Breast epithelium (tissue), 4 donors: ENCODE measurements around the gene HSD11B2. TPM values are rescaled to one million over a fixed set of nuclear protein-coding genes. Genes with fewer than 3 reads are reported as not detected.

Experiments used
- DNase-seq, 2 donors: peaks; one replicate each; pipeline ENCODE4 v3.0.0-alpha.2; 2019; ENCODE audit warnings: low spot score in 2 of 2
- H3K27ac ChIP-seq, 2 donors: fragments of 200-600 bp; sonication (generic) in 1 of 2; one replicate each; pipeline ENCODE4 v1.5.1; 2016 to 2019; ENCODE audit warnings: mild to moderate bottlenecking in 1 of 2
- H3K27me3 ChIP-seq, 2 donors: fragments of 200-600 bp; sonication (generic) in 1 of 2; one replicate each; pipeline versions ENCODE4 v1.5.1 to v1.6.0; 2017 to 2019; ENCODE audit warnings: control low read depth in 1 of 2, mild to moderate bottlenecking in 1 of 2
- H3K36me3 ChIP-seq: fragments of 200-600 bp; one replicate; pipeline ENCODE4 v1.5.1; 2019
- H3K4me1 ChIP-seq, 2 donors: fragments of 200-600 bp; sonication (generic); one replicate each; pipeline ENCODE4 v1.5.1; 2016 to 2019; ENCODE audit warnings: control low read depth in 1 of 2
- H3K4me3 ChIP-seq, 3 donors: fragments of 200-600 bp; sonication (generic); 1 replicate in 2 of 3; 2 replicates in 1 of 3; pipeline ENCODE4 v1.5.1; 2016 to 2019; ENCODE audit warnings: mild to moderate bottlenecking in 3 of 3, moderate library complexity in 2 of 3
- H3K9me3 ChIP-seq, 2 donors: fragments of 200-600 bp; sonication (generic) in 1 of 2; one replicate each; pipeline ENCODE4 v1.5.1; 2016 to 2019; ENCODE audit warnings: control low read depth in 1 of 2
- CTCF ChIP-seq, 3 donors: fragments of 450-650 bp; IDR thresholded peaks; one replicate each; pipeline ENCODE4 v1.5.1; 2016 to 2017; ENCODE audit warnings: antibody characterized with exemption in 3 of 3, mild to moderate bottlenecking in 3 of 3, moderate library complexity in 3 of 3
- POLR2A ChIP-seq: fragments of 450-650 bp; IDR thresholded peaks from one replicate; pipeline ENCODE4 v1.6.1; 2016; ENCODE audit warnings: antibody characterized with exemption, mild to moderate bottlenecking, moderate library complexity
- POLR2AphosphoS5 ChIP-seq, 3 donors: sonication (generic); formaldehyde crosslinking; IDR thresholded peaks; one replicate each; pipeline ENCODE4 v1.6.1; 2017; ENCODE audit warnings: antibody characterized with exemption in 3 of 3
- intact Hi-C: fragments of 100-400 bp; cut with DNase I; formaldehyde crosslinking; loops from one replicate; pipeline ENCODE4 v1.15.1; 2023; ENCODE audit warnings: low total_unique reads
- total RNA-seq, 3 donors: library from RNA; depleted of rRNA; stranded (reverse); fragments of >200 nt; gene quantifications; one replicate each; pipeline ENCODE4 v1.1.0, GENCODE V29; 2016

The HSD11B2 gene
- total RNA-seq, 3 donors from 2014 or later = 0.32 to 66.9 (median 10.2) TPM

GRCh38 chr16:67426022-67426421 lies 4.9 kb upstream of the HSD11B2 start:
- no peak for DNase-seq
- H3K36me3 ChIP-seq = no peaks in the 10 kb centered on the region
- H3K4me1 ChIP-seq = peaks cover 4 to 14% of the 10 kb centered on the region in 2 donors
- intact Hi-C loops = no loop called here
- peak overlapping the region; percentile 30 to 42 for H3K27ac ChIP-seq
- no peaks in the 10 kb centered on the region for H3K27me3 ChIP-seq
- TF ChIP-seq CTCF (IDR thresholded peaks at IDR 0.05) (no peak), POLR2A (no peak), POLR2AphosphoS5 (IDR thresholded peaks at IDR 0.05) (no peak)
- no peaks in the 10 kb centered on the region for H3K9me3 ChIP-seq
- no peak overlapping the region for H3K4me3 ChIP-seq

GRCh38 chr16:67426950-67427349 lies 4.0 kb upstream of the HSD11B2 start:
- Histone ChIP-seq H3K27ac (peak overlapping the region; percentile 10 to 42), H3K4me3 (no peak overlapping the region), H3K4me1 (peaks cover 4 to 14% of the 10 kb centered on the region in 2 donors), H3K9me3 (no peaks in the 10 kb centered on the region), H3K36me3 (no peaks in the 10 kb centered on the region), H3K27me3 (no peaks in the 10 kb centered on the region)
- DNase-seq = no peak
- TF ChIP-seq CTCF (IDR thresholded peaks at IDR 0.05) (no peak), POLR2AphosphoS5 (IDR thresholded peaks at IDR 0.05) (peak in 1 of 3 donors; percentile 12)
- intact Hi-C loops = no loop called here

GRCh38 chr16:67428146-67428731 lies 2.7 kb upstream of the HSD11B2 start:
- Histone ChIP-seq H3K27ac (peak overlapping the region; percentile 81 to 88), H3K36me3 (no peaks in the 10 kb centered on the region), H3K4me1 (peaks cover 4 to 14% of the 10 kb centered on the region in 2 donors), H3K27me3 (no peaks in the 10 kb centered on the region), H3K9me3 (no peaks in the 10 kb centered on the region), H3K4me3 (no peak overlapping the region)
- peak; percentile 70 to 83 for DNase-seq
- intact Hi-C loops = no loop called here
- TF ChIP-seq POLR2A (no peak), POLR2AphosphoS5 (IDR thresholded peaks at IDR 0.05) (peak in 2 of 3 donors; percentile 39 to 50), CTCF (IDR thresholded peaks at IDR 0.05) (peak in 2 of 3 donors; percentile 91 to 92)

GRCh38 chr16:67429053-67429798 lies 1.7 kb upstream of the HSD11B2 start:
- TF ChIP-seq POLR2A = no peak
- TF ChIP-seq CTCF (IDR thresholded peaks at IDR 0.05) = no peak
- no peak for TF ChIP-seq POLR2AphosphoS5 (IDR thresholded peaks at IDR 0.05)
- H3K36me3 ChIP-seq = no peaks in the 10 kb centered on the region
- no peaks in the 10 kb centered on the region for H3K9me3 ChIP-seq
- no peak for DNase-seq
- no peaks in the 10 kb centered on the region for H3K27me3 ChIP-seq
- intact Hi-C loops = no loop called here
- peaks cover 4 to 14% of the 10 kb centered on the region in 2 donors for H3K4me1 ChIP-seq
- peak overlapping the region in 1 of 3 donors; percentile 58 for H3K4me3 ChIP-seq
- H3K27ac ChIP-seq = peak overlapping the region; percentile 81 to 88

- intact Hi-C loops = no loop called here
- no peak for TF ChIP-seq POLR2AphosphoS5 (IDR thresholded peaks at IDR 0.05)
- no peak for TF ChIP-seq CTCF (IDR thresholded peaks at IDR 0.05)
- TF ChIP-seq POLR2A = no peak
- H3K4me1 ChIP-seq = peaks cover 4 to 14% of the 10 kb centered on the region in 2 donors
- no peaks in the 10 kb centered on the region for H3K27me3 ChIP-seq
- peak overlapping the region; percentile 79 to 88 for H3K27ac ChIP-seq
- no peaks in the 10 kb centered on the region for H3K36me3 ChIP-seq
- H3K9me3 ChIP-seq = no peaks in the 10 kb centered on the region
- DNase-seq = no peak
- peak overlapping the region; percentile 32 to 81 (median 58) for H3K4me3 ChIP-seq
Observed at GRCh38 chr16:67429799-67430503, 970 bp upstream of the HSD11B2 start.
